Chondrocyte (in vitro differentiated cells): ENCODE data around the gene TLX1. TPM values are rescaled to one million over a fixed set of nuclear protein-coding genes. Genes with fewer than 3 reads are reported as not detected.

ENCODE experiments used
- DNase-seq: peaks from one replicate; pipeline ENCODE4 v3.0.0; 2021; ENCODE audit warnings: mixed read lengths, low spot score
- H3K27ac Mint-ChIP-seq: one replicate; pipeline ENCODE4 v1.8.0; 2021; ENCODE audit warnings: mild to moderate bottlenecking, moderate library complexity, mixed read lengths; ENCODE audit not compliant: unreplicated experiment
- H3K27me3 Mint-ChIP-seq: 2 replicates; pipeline ENCODE4 v1.8.0; 2021; ENCODE audit warnings: low read depth, mixed read lengths
- H3K36me3 Mint-ChIP-seq: 2 replicates; pipeline ENCODE4 v1.8.0; 2021; ENCODE audit warnings: low read depth, mixed read lengths
- H3K4me1 Mint-ChIP-seq: 2 replicates; pipeline ENCODE4 v1.8.0; 2021; ENCODE audit warnings: low read depth, mild to moderate bottlenecking, mixed read lengths
- H3K4me3 Mint-ChIP-seq: one replicate; pipeline ENCODE4 v1.8.0; 2021; ENCODE audit warnings: mild to moderate bottlenecking, moderate library complexity, mixed read lengths; ENCODE audit not compliant: unreplicated experiment
- H3K9me3 Mint-ChIP-seq: 2 replicates; pipeline ENCODE4 v1.8.0; 2021; ENCODE audit warnings: low read depth, mixed read lengths
- total RNA-seq: library from RNA; stranded (reverse); gene quantifications from 3 replicates; pipeline ENCODE4 v1.2.1, GENCODE V29; 2021
- TF ChIP-seq, protein P1 (sequence below): fragments of 200-600 bp; sonication (generic); IDR thresholded peaks from 2 replicates; pipeline ENCODE4 v1.5.0; 2021; ENCODE audit warnings: antibody characterized with exemption, mild to moderate bottlenecking, moderate library complexity

The TLX1 gene
- total RNA-seq, 1 donor from 2014 or later: not detected

DNA sequence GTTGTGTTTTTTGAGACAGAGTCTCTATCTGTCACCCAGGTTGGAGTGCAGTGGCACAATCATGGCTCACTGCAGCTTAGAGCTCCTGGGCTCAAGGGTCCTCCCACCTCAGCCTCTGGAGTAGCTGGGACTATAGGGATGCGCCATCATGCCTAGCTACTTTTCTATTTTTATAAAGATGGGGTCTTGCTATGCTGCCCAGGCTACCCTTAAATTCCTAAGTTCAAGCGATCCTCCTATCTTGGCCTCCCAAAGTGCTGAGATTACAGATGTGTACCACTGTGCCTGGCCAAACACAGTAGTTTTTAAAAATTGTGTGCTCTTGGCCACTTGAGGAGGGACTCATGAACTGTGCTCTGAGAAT, 10.6 kb upstream of the TLX1 start:
- Mint-ChIP-seq H3K27ac (no peak overlapping the region), H3K4me1 (peaks cover 13% of the 10 kb centered on the region), H3K27me3 (peaks cover 76% of the 10 kb centered on the region), H3K36me3 (peaks cover 5% of the 10 kb centered on the region), H3K9me3 (no peaks in the 10 kb centered on the region), H3K4me3 (peak overlapping the region; percentile 75)
- no peak for DNase-seq
- TF ChIP-seq, protein P1, sequence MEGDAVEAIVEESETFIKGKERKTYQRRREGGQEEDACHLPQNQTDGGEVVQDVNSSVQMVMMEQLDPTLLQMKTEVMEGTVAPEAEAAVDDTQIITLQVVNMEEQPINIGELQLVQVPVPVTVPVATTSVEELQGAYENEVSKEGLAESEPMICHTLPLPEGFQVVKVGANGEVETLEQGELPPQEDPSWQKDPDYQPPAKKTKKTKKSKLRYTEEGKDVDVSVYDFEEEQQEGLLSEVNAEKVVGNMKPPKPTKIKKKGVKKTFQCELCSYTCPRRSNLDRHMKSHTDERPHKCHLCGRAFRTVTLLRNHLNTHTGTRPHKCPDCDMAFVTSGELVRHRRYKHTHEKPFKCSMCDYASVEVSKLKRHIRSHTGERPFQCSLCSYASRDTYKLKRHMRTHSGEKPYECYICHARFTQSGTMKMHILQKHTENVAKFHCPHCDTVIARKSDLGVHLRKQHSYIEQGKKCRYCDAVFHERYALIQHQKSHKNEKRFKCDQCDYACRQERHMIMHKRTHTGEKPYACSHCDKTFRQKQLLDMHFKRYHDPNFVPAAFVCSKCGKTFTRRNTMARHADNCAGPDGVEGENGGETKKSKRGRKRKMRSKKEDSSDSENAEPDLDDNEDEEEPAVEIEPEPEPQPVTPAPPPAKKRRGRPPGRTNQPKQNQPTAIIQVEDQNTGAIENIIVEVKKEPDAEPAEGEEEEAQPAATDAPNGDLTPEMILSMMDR: no peak

DNA sequence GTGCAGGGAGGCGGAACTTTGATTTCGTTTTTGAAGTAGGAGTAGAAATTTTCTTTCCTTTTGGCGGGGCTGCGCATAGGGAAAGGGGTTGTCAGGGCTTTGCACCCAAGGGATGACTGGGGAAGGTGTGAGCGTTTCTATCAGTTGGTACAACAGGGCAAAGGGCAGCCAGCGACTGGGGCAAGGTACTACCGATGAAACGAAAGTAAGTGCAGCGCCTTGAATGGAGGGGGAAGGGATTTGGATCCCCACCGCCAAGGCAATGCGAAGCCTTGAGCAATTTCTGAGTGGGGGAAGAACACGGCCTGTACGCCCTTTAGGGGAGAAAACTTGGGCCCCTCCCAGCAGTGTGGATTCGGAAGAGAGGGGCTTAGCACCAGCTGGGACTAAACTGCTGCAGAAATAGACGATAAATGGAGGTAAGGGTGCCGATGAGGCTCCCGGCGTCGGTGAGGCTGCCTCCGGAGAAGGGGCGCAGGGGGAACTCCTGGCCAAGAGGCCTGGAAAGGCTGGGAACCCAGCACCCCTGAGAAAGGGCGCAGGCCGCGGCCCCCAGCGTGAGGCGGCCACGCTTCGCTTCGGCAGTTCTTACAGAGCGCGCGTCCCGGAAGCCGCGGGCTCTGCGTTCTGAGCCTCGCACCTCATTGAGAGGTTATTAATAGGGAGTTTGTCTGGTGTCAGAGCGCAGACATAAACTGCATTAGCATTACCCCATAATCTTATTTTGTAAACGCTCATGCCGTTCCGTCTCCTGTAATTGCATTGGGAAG, 10.0 kb upstream of the TLX1 start:
- TF ChIP-seq, protein P1: no peak
- Mint-ChIP-seq H3K27ac (no peak overlapping the region), H3K4me1 (peaks cover 13% of the 10 kb centered on the region), H3K36me3 (peaks cover 5% of the 10 kb centered on the region), H3K27me3 (peaks cover 78% of the 10 kb centered on the region), H3K9me3 (no peaks in the 10 kb centered on the region), H3K4me3 (peak overlapping the region; percentile 75)
- DNase-seq: no peak

DNA sequence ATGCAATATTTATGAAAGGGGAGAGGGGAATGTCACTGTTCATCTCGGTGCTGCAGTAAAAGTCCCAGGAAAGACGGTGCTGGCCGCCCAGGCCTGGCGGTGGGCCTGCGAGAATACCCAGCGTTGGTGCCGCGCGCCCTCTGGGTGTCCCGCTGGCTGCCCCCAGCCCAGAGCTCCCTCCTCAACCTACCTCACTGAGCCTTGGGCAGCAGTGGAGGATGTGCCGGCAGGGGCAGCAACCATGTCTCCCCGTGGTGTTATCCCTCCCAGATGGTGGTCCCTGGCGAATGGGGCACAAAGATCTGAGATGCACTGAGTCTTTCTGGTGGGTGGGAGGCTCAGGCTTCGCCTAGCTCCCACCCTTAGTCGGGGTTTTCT, 9.5 kb upstream of the TLX1 start:
- Mint-ChIP-seq H3K4me3 (peak overlapping the region; percentile 75), H3K4me1 (peaks cover 13% of the 10 kb centered on the region), H3K27me3 (peaks cover 78% of the 10 kb centered on the region), H3K9me3 (no peaks in the 10 kb centered on the region), H3K36me3 (peaks cover 5% of the 10 kb centered on the region), H3K27ac (no peak overlapping the region)
- DNase-seq: no peak
- TF ChIP-seq, protein P1: no peak

DNA sequence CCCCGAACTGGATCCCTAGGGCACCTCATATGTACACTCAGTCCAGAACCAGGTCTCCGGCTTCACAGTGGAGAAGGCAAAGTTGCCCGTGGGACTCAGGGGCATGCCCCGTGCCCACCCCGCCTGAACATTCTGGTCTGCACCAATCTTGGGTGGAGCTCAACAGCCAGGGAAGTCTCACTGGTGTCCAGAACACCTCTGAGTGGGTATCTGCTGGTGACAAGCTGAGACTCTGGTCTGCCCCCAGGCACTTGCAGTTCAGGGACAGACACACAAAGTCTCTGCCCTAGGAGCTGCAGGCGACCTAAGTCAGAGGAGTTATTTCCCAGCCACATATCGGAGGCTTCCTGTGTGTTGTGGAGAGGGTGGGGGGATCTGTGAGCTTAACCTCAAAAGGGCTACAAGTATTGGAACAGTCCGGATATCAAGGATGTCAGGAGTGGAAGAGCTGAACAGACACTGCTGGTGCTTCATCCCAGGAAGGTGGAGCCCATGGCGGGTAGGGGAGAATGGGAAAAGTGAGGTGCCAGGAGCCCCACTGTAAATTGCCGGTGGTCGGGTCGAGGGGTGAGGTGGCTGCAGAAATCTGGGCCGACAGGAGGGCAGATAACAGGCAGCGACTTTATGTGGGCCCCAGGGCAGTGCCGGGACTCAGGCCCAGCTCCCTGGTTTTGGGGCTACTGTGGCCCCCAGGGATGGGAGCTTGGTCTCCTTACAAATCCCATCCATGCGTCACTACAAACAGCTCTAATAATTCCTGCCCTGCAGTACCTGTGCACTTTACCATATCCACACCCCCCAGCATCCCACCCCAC, 8.6 kb upstream of the TLX1 start:
- peaks cover 5% of the 10 kb centered on the region for H3K36me3 Mint-ChIP-seq
- TF ChIP-seq, protein P1: no peak
- H3K4me1 Mint-ChIP-seq: peaks cover 13% of the 10 kb centered on the region
- no peak overlapping the region for H3K27ac Mint-ChIP-seq
- peaks cover 85% of the 10 kb centered on the region for H3K27me3 Mint-ChIP-seq
- DNase-seq: no peak
- H3K9me3 Mint-ChIP-seq: no peaks in the 10 kb centered on the region
- H3K4me3 Mint-ChIP-seq: no peak overlapping the region

DNA sequence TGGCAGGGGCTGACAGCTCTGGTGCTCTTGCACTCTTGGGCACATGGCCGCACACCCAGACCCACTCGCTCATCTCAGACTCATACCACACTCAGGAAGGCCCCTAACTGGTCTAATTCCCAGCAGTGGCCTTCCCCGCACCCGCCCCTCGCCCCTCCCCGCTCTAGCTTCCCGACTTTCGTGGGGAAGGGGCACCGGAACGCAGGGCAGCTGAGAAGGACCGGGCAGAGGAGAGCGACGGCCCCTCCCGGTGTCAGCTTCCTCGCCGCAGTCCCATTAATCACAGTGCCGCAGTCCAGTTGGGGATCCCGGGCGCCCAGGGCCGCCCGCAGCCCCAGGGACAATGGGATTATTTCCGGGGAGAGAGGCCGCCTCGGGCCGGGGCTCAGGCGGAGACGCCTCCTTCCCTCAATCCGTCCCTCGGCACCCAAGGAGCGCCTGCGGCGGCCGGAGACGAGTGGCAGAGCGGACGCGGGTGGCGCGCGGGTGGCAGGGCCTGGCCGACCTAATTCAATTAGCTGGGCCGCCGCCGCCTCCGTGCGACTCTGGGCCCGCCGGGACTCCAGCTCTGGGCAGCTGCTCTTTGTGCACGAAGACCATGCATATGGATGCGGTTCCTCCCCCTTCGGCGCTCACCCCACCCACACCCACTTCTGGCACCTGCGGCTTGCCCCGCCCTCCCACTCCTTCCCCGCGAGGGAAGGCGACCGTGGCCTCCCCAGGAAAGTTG, 7.8 kb upstream of the TLX1 start:
- Mint-ChIP-seq H3K4me3 (peak overlapping the region; percentile 9), H3K4me1 (peaks cover 13% of the 10 kb centered on the region), H3K27ac (no peak overlapping the region), H3K9me3 (no peaks in the 10 kb centered on the region), H3K36me3 (peaks cover 5% of the 10 kb centered on the region), H3K27me3 (peaks cover 84% of the 10 kb centered on the region)
- DNase-seq: no peak
- TF ChIP-seq, protein P1: no peak
